Adrenal gland (tissue), 5 donors: Measurements from ENCODE around the gene HHAT.

Source experiments
- POLR2A ChIP-seq, 2 donors: fragments of 450-650 bp; IDR thresholded peaks; one replicate each; pipeline ENCODE4 v1.6.1; 2017; ENCODE audit warnings: antibody characterized with exemption in 2 of 2, mild to moderate bottlenecking in 2 of 2, moderate library complexity in 1 of 2
- TF ChIP-seq, protein P1 (sequence below), 6 experiments: fragments of 450-650 bp in 4 of 6; fragments of 200-600 bp in 2 of 6; sonication (generic) in 1 of 6; IDR thresholded peaks; 1 replicate in 5 of 6; 2 replicates in 1 of 6; pipeline versions ENCODE4 v1.5.1 to v1.8.0; 2016 to 2021; ENCODE audit warnings: antibody characterized with exemption in 6 of 6, mild to moderate bottlenecking in 2 of 6, moderate library complexity in 1 of 6
- donor health status: DM: no; HTN: no; CAD: no.

DNA sequence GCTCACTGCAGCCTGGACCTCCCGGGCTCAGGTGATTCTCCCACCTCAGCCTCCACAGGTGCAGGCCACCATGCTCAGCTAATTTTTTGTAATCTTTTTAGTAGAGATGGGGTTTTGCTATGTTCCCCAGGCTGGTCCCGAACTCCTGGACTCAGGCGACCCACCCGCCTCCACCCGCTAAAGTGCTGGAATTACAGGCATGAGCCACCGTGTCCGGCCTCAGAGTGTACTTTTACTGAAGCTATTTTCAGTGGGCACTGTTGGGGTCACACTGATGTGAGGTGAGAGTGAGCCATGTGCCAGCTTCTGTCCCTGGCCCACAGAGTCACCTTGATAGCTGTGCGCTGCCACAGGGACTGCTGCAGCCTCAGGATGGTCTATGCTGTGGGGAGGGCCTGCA is 25.3 kb upstream of the HHAT start:
- TF ChIP-seq, protein P1, sequence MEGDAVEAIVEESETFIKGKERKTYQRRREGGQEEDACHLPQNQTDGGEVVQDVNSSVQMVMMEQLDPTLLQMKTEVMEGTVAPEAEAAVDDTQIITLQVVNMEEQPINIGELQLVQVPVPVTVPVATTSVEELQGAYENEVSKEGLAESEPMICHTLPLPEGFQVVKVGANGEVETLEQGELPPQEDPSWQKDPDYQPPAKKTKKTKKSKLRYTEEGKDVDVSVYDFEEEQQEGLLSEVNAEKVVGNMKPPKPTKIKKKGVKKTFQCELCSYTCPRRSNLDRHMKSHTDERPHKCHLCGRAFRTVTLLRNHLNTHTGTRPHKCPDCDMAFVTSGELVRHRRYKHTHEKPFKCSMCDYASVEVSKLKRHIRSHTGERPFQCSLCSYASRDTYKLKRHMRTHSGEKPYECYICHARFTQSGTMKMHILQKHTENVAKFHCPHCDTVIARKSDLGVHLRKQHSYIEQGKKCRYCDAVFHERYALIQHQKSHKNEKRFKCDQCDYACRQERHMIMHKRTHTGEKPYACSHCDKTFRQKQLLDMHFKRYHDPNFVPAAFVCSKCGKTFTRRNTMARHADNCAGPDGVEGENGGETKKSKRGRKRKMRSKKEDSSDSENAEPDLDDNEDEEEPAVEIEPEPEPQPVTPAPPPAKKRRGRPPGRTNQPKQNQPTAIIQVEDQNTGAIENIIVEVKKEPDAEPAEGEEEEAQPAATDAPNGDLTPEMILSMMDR (IDR thresholded peaks at IDR 0.05), result no peak
- TF ChIP-seq POLR2A (IDR thresholded peaks at IDR 0.05), result no peak
